Measurements from ENCODE around the gene TBR1. TPM values are rescaled to one million over a fixed set of nuclear protein-coding genes. Genes with fewer than 3 reads are reported as not detected.

TBR1 gene
- polyA plus RNA-seq, 1 of the 3 experiments (the other 2 are of a cell fraction) = not detected

DNA sequence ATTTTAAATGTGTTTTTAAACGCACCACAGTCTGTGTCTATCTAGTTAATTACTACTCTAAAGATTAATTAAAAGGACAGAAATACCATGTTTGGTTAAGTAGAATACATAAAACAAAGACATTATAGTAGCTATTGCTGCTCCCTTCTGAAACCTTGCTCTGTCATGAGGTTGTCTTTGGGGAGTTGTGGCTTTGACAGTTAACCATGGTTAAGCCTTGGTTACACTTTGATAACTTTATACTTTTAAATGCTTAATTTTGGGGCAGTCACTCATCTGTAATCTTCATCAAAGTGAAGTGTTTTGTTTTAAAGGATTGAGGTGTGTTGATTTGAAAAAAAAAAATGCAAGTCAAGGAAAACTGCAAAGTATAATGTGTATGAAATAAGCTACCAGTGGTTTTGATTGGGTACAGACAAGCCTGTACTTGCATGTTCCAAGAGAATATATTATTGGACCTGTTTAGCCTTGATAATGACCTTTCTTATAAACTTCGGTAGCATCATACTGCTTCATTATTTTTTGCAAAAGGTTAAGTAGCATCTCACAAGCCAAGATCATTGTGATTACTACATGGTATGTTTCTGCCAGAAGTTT lies 29.8 kb upstream of the TBR1 start:
- POLR2A ChIA-PET = no interaction called here
- H3K4me1 ChIP-seq (ENCODE audit: control insufficient read depth in 1 of 2, insufficient read depth in 2 of 2, low read depth in 1 of 2, low read length in 1 of 2) = no peaks in the 10 kb centered on the region; a peak in 2 of 4 replicates
- CTCF ChIA-PET = no interaction called here
- H4K20me1 ChIP-seq (ENCODE audit: insufficient read depth) = no peaks in the 10 kb centered on the region
- H2AFZ ChIP-seq (ENCODE audit: low read depth) = no peak overlapping the region
- H3K27ac ChIP-seq (ENCODE audit: low read depth in 2 of 2, low read length in 1 of 2) = no peak overlapping the region
- no peak overlapping the region for H3K9ac ChIP-seq
- no peaks in the 10 kb centered on the region for H3K9me3 ChIP-seq
- TF ChIP-seq MEF2A (IDR thresholded peaks at IDR 0.05; ENCODE audit: borderline replicate concordance, low read depth) = no peak
- TF ChIP-seq NFIC (IDR thresholded peaks at IDR 0.05; ENCODE audit: borderline replicate concordance) = no peak
- TF ChIP-seq ELF1 (IDR thresholded peaks at IDR 0.05) = no peak
- TF ChIP-seq, protein P1, sequence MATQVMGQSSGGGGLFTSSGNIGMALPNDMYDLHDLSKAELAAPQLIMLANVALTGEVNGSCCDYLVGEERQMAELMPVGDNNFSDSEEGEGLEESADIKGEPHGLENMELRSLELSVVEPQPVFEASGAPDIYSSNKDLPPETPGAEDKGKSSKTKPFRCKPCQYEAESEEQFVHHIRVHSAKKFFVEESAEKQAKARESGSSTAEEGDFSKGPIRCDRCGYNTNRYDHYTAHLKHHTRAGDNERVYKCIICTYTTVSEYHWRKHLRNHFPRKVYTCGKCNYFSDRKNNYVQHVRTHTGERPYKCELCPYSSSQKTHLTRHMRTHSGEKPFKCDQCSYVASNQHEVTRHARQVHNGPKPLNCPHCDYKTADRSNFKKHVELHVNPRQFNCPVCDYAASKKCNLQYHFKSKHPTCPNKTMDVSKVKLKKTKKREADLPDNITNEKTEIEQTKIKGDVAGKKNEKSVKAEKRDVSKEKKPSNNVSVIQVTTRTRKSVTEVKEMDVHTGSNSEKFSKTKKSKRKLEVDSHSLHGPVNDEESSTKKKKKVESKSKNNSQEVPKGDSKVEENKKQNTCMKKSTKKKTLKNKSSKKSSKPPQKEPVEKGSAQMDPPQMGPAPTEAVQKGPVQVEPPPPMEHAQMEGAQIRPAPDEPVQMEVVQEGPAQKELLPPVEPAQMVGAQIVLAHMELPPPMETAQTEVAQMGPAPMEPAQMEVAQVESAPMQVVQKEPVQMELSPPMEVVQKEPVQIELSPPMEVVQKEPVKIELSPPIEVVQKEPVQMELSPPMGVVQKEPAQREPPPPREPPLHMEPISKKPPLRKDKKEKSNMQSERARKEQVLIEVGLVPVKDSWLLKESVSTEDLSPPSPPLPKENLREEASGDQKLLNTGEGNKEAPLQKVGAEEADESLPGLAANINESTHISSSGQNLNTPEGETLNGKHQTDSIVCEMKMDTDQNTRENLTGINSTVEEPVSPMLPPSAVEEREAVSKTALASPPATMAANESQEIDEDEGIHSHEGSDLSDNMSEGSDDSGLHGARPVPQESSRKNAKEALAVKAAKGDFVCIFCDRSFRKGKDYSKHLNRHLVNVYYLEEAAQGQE (IDR thresholded peaks at IDR 0.05; ENCODE audit: low read depth, low read length) = no peak
- TF ChIP-seq, protein P2, sequence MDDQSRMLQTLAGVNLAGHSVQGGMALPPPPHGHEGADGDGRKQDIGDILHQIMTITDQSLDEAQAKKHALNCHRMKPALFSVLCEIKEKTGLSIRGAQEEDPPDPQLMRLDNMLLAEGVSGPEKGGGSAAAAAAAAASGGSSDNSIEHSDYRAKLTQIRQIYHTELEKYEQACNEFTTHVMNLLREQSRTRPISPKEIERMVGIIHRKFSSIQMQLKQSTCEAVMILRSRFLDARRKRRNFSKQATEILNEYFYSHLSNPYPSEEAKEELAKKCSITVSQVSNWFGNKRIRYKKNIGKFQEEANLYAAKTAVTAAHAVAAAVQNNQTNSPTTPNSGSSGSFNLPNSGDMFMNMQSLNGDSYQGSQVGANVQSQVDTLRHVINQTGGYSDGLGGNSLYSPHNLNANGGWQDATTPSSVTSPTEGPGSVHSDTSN (IDR thresholded peaks at IDR 0.05) = no peak
- no peak for TF ChIP-seq RAD21 (IDR thresholded peaks at IDR 0.05; ENCODE audit: low read length)
- no peak for TF ChIP-seq FOSL2 (IDR thresholded peaks at IDR 0.05; ENCODE audit: borderline replicate concordance, low read depth)
- no peak for TF ChIP-seq JUND (IDR thresholded peaks at IDR 0.05)
- no peak for TF ChIP-seq TCF12 (IDR thresholded peaks at IDR 0.05)
- TF ChIP-seq GABPA (IDR thresholded peaks at IDR 0.05; ENCODE audit: low read depth) = no peak
- TF ChIP-seq, protein P3, sequence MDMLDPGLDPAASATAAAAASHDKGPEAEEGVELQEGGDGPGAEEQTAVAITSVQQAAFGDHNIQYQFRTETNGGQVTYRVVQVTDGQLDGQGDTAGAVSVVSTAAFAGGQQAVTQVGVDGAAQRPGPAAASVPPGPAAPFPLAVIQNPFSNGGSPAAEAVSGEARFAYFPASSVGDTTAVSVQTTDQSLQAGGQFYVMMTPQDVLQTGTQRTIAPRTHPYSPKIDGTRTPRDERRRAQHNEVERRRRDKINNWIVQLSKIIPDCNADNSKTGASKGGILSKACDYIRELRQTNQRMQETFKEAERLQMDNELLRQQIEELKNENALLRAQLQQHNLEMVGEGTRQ (IDR thresholded peaks at IDR 0.05; ENCODE audit: borderline replicate concordance, low read depth, low read length) = no peak
- no peak for TF ChIP-seq EZH2phosphoT487 (IDR thresholded peaks at IDR 0.05; ENCODE audit: borderline replicate concordance, low read depth)
- TF ChIP-seq, protein P4, sequence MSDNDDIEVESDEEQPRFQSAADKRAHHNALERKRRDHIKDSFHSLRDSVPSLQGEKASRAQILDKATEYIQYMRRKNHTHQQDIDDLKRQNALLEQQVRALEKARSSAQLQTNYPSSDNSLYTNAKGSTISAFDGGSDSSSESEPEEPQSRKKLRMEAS (IDR thresholded peaks at IDR 0.05; ENCODE audit: low read depth) = no peak
- no peak for DNase-seq
- no peaks in the 10 kb centered on the region for H3K27me3 ChIP-seq (ENCODE audit: insufficient read depth)
- H3F3A ChIP-seq (replicated peaks; ENCODE audit: insufficient read depth) = peaks cover 2% of the 10 kb centered on the region
- WGBS (ENCODE audit: low lambda C conversion rate) = 94% methylated on average over 2 of the region's 2 CpGs
- H3K4me3 ChIP-seq (ENCODE audit: low read depth in 2 of 2, low read length in 1 of 2) = no peak overlapping the region
- H3K79me2 ChIP-seq (ENCODE audit: insufficient read depth) = no peaks in the 10 kb centered on the region
- peaks cover 46 to 61% of the 10 kb centered on the region in 2 experiments for H3K36me3 ChIP-seq (replicated peaks in 1 of 2; ENCODE audit: control insufficient read depth in 1 of 2, insufficient read depth in 2 of 2, low read length in 1 of 2)
- H3K4me2 ChIP-seq = no peak overlapping the region
- no peaks in the 10 kb centered on the region for H3K9me2 ChIP-seq
